ENCODE results near the gene ATOH8. TPM values are rescaled to one million over a fixed set of nuclear protein-coding genes. Genes with fewer than 3 reads are reported as not detected.

ATOH8 gene
- total RNA-seq, 2 experiments from 2014 or later, result 0.44 TPM; not detected in 1

GRCh38 chr2:85735691-85736090 is 18.1 kb upstream of the ATOH8 start:
- H3K79me2 ChIP-seq (ENCODE audit: insufficient read depth, low read depth, low read length), result no peaks in the 10 kb centered on the region
- H4K20me1 ChIP-seq (ENCODE audit: insufficient read depth, low read length), result no peaks in the 10 kb centered on the region
- no peaks in the 10 kb centered on the region for H3K9me2 ChIP-seq (ENCODE audit: insufficient read depth, low read length)
- H3K4me3 ChIP-seq (ENCODE audit: low read depth, low read length, poor library complexity, severe bottlenecking), result no peak overlapping the region
- intact Hi-C loops (cut with micrococcal nuclease; ENCODE audit: unreplicated experiment), result no loop called here
- CTCF ChIA-PET (ENCODE audit: unreplicated experiment), result interaction anchor here (0.6 to 1.0 kb wide), 2 partner anchors 11 to 43 kb away, joined by 3 read pairs; no protein-coding TSS in a partner anchor
- no peaks in the 10 kb centered on the region for H3K4me1 ChIP-seq (ENCODE audit: insufficient read depth, low read length, poor library complexity, severe bottlenecking)
- no peak overlapping the region for H3K27ac ChIP-seq (ENCODE audit: low read depth, low read length, poor library complexity, severe bottlenecking)
- POLR2A ChIA-PET, result no interaction called here
- H2AFZ ChIP-seq (ENCODE audit: low read length), result no peak overlapping the region
- no peaks in the 10 kb centered on the region for H3K36me3 ChIP-seq (ENCODE audit: insufficient read depth, low read length)
- H3K4me2 ChIP-seq (ENCODE audit: low read length), result no peak overlapping the region
- no TSS peak for BruUV-seq (replicated peaks)
- H3K9me3 ChIP-seq (ENCODE audit: low read length), result no peaks in the 10 kb centered on the region
- TF ChIP-seq CTCF (conservative IDR thresholded peaks at IDR 0.05; ENCODE audit: low read length) (no peak), EZH2phosphoT487 (IDR thresholded peaks at IDR 0.05; ENCODE audit: borderline replicate concordance, low read depth, low read length) (no peak)
- no peak for DNase-seq (ENCODE audit: low spot score)

- Histone ChIP-seq H3K4me3 (ENCODE audit: low read depth, low read length, poor library complexity, severe bottlenecking) (no peak overlapping the region), H3K79me2 (ENCODE audit: insufficient read depth, low read depth, low read length) (no peaks in the 10 kb centered on the region), H2AFZ (ENCODE audit: low read length) (no peak overlapping the region), H3K36me3 (ENCODE audit: insufficient read depth, low read length) (no peaks in the 10 kb centered on the region), H3K4me1 (ENCODE audit: insufficient read depth, low read length, poor library complexity, severe bottlenecking) (no peaks in the 10 kb centered on the region), H3K9me2 (ENCODE audit: insufficient read depth, low read length) (no peaks in the 10 kb centered on the region), H3K9me3 (ENCODE audit: low read length) (no peaks in the 10 kb centered on the region), H3K27ac (ENCODE audit: low read depth, low read length, poor library complexity, severe bottlenecking) (no peak overlapping the region), H3K4me2 (ENCODE audit: low read length) (no peak overlapping the region), H4K20me1 (ENCODE audit: insufficient read depth, low read length) (no peaks in the 10 kb centered on the region)
- DNase-seq (ENCODE audit: low spot score), result no peak
- CTCF ChIA-PET (ENCODE audit: unreplicated experiment), result interaction anchor here (1.0 kb wide), 1 partner anchor 12 kb away, joined by 3 read pairs; no protein-coding TSS in a partner anchor
- intact Hi-C loops (cut with micrococcal nuclease; ENCODE audit: unreplicated experiment), result no loop called here
- POLR2A ChIA-PET, result interaction anchor here (1.0 kb wide), 1 partner anchor 9 kb away, joined by 5 read pairs; no protein-coding TSS in a partner anchor
- BruUV-seq (replicated peaks), result no TSS peak
- no peak for TF ChIP-seq CTCF (conservative IDR thresholded peaks at IDR 0.05; ENCODE audit: low read length)
- no peak for TF ChIP-seq EZH2phosphoT487 (IDR thresholded peaks at IDR 0.05; ENCODE audit: borderline replicate concordance, low read depth, low read length)
Observed at GRCh38 chr2:85736456-85737355, 17.1 kb upstream of the ATOH8 start.

GRCh38 chr2:85737481-85737880 is 16.3 kb upstream of the ATOH8 start:
- Histone ChIP-seq H4K20me1 (ENCODE audit: insufficient read depth, low read length) (no peaks in the 10 kb centered on the region), H3K9me3 (ENCODE audit: low read length) (no peaks in the 10 kb centered on the region), H3K4me2 (ENCODE audit: low read length) (no peak overlapping the region), H3K27ac (ENCODE audit: low read depth, low read length, poor library complexity, severe bottlenecking) (no peak overlapping the region), H3K79me2 (ENCODE audit: insufficient read depth, low read depth, low read length) (no peaks in the 10 kb centered on the region), H2AFZ (ENCODE audit: low read length) (no peak overlapping the region), H3K9me2 (ENCODE audit: insufficient read depth, low read length) (no peaks in the 10 kb centered on the region), H3K4me1 (ENCODE audit: insufficient read depth, low read length, poor library complexity, severe bottlenecking) (no peaks in the 10 kb centered on the region), H3K36me3 (ENCODE audit: insufficient read depth, low read length) (no peaks in the 10 kb centered on the region), H3K4me3 (ENCODE audit: low read depth, low read length, poor library complexity, severe bottlenecking) (no peak overlapping the region)
- POLR2A ChIA-PET, result no interaction called here
- BruUV-seq (replicated peaks), result no TSS peak
- TF ChIP-seq EZH2phosphoT487 (IDR thresholded peaks at IDR 0.05; ENCODE audit: borderline replicate concordance, low read depth, low read length), result no peak
- TF ChIP-seq CTCF (conservative IDR thresholded peaks at IDR 0.05; ENCODE audit: low read length), result no peak
- CTCF ChIA-PET (ENCODE audit: unreplicated experiment), result no interaction called here
- intact Hi-C loops (cut with micrococcal nuclease; ENCODE audit: unreplicated experiment), result no loop called here
- DNase-seq (ENCODE audit: low spot score), result no peak
